ENCODE data around the gene STRA6. TPM values are rescaled to one million over a fixed set of nuclear protein-coding genes. Genes with fewer than 3 reads are reported as not detected.

Gene STRA6
- total and polyA plus RNA-seq, 4 donors: 0.16 to 0.51 (median 0.49) TPM; not detected in 1

- no peak overlapping the region for H3K4me3 ChIP-seq (ENCODE audit: low read length in 2 of 2)
- H3K36me3 ChIP-seq (ENCODE audit: control insufficient read depth in 1 of 2, insufficient read depth in 2 of 2, low read length in 1 of 2): no peaks in the 10 kb centered on the region
- H3K4me1 ChIP-seq (ENCODE audit: control insufficient read depth in 1 of 2, insufficient read depth in 2 of 2, low read length in 2 of 2): no peaks in the 10 kb centered on the region
- no peak for DNase-seq
- H3K27me3 ChIP-seq (ENCODE audit: control insufficient read depth in 1 of 2, insufficient read depth in 2 of 2, low read length in 1 of 2): no peaks in the 10 kb centered on the region
- ATAC-seq (ENCODE audit: low FRiP score): no peak
- intact Hi-C loops (cut with DNase I): no loop called here
- H3K27ac ChIP-seq (ENCODE audit: low read depth in 1 of 2, low read length in 2 of 2): peak overlapping the region in 1 of 2 donors; percentile 7
- no peaks in the 10 kb centered on the region for H3K9me3 ChIP-seq (ENCODE audit: control insufficient read depth, low read length)
These were observed 8.1 kb upstream of the STRA6 start for GRCh38 chr15:74210729-74211128.

GRCh38 chr15:74209997-74210671 is 7.5 kb upstream of the STRA6 start:
- Histone ChIP-seq H3K9me3 (ENCODE audit: control insufficient read depth, low read length) (no peaks in the 10 kb centered on the region), H3K4me3 (ENCODE audit: low read length in 2 of 2) (no peak overlapping the region), H3K27me3 (ENCODE audit: control insufficient read depth in 1 of 2, insufficient read depth in 2 of 2, low read length in 1 of 2) (no peaks in the 10 kb centered on the region), H3K27ac (ENCODE audit: low read depth in 1 of 2, low read length in 2 of 2) (peak overlapping the region in 1 of 2 donors; percentile 7), H3K4me1 (ENCODE audit: control insufficient read depth in 1 of 2, insufficient read depth in 2 of 2, low read length in 2 of 2) (no peaks in the 10 kb centered on the region), H3K36me3 (ENCODE audit: control insufficient read depth in 1 of 2, insufficient read depth in 2 of 2, low read length in 1 of 2) (no peaks in the 10 kb centered on the region)
- WGBS, 2 donors: 1 to 6% methylated on average over 4 of the region's 4 CpGs
- ATAC-seq (ENCODE audit: low FRiP score) (peak; percentile 33), DNase-seq (no peak)
- intact Hi-C loops (cut with DNase I): loop anchor here in 1 of 2 donors (5.0 kb wide), 1 partner anchor 38 kb away; the partner anchor contains the start of gene ISLR

GRCh38 chr15:74209560-74209958 is 7.0 kb upstream of the STRA6 start:
- ATAC-seq (ENCODE audit: low FRiP score) (no peak), DNase-seq (no peak)
- Histone ChIP-seq H3K27me3 (ENCODE audit: control insufficient read depth in 1 of 2, insufficient read depth in 2 of 2, low read length in 1 of 2) (no peaks in the 10 kb centered on the region), H3K27ac (ENCODE audit: low read depth in 1 of 2, low read length in 2 of 2) (no peak overlapping the region), H3K9me3 (ENCODE audit: control insufficient read depth, low read length) (no peaks in the 10 kb centered on the region), H3K36me3 (ENCODE audit: control insufficient read depth in 1 of 2, insufficient read depth in 2 of 2, low read length in 1 of 2) (no peaks in the 10 kb centered on the region), H3K4me1 (ENCODE audit: control insufficient read depth in 1 of 2, insufficient read depth in 2 of 2, low read length in 2 of 2) (no peaks in the 10 kb centered on the region), H3K4me3 (ENCODE audit: low read length in 2 of 2) (no peak overlapping the region)
- intact Hi-C loops (cut with DNase I): loop anchor here in 1 of 2 donors (5.0 kb wide), 1 partner anchor 37 kb away; the partner anchor contains the start of gene ISLR
- WGBS, 2 donors: 70 to 75% methylated on average over 5 of the region's 5 CpGs

- no peaks in the 10 kb centered on the region for H3K9me3 ChIP-seq (ENCODE audit: control insufficient read depth, low read length)
- no peaks in the 10 kb centered on the region for H3K36me3 ChIP-seq (ENCODE audit: control insufficient read depth in 1 of 2, insufficient read depth in 2 of 2, low read length in 1 of 2)
- WGBS, 2 donors: 72 to 77% methylated on average over 11 of the region's 11 CpGs
- no peak for DNase-seq
- no peak overlapping the region for H3K4me3 ChIP-seq (ENCODE audit: low read length in 2 of 2)
- H3K4me1 ChIP-seq (ENCODE audit: control insufficient read depth in 1 of 2, insufficient read depth in 2 of 2, low read length in 2 of 2): no peaks in the 10 kb centered on the region
- no peak for ATAC-seq (ENCODE audit: low FRiP score)
- no peak overlapping the region for H3K27ac ChIP-seq (ENCODE audit: low read depth in 1 of 2, low read length in 2 of 2)
- H3K27me3 ChIP-seq (ENCODE audit: control insufficient read depth in 1 of 2, insufficient read depth in 2 of 2, low read length in 1 of 2): no peaks in the 10 kb centered on the region
- intact Hi-C loops (cut with DNase I): loop anchor here in 1 of 2 donors (5.0 kb wide), 1 partner anchor 37 kb away; the partner anchor contains the start of gene ISLR
These were observed 6.4 kb upstream of the STRA6 start for GRCh38 chr15:74208901-74209559.

GRCh38 chr15:74208496-74208895 is 5.9 kb upstream of the STRA6 start:
- Histone ChIP-seq H3K36me3 (ENCODE audit: control insufficient read depth in 1 of 2, insufficient read depth in 2 of 2, low read length in 1 of 2) (no peaks in the 10 kb centered on the region), H3K27ac (ENCODE audit: low read depth in 1 of 2, low read length in 2 of 2) (no peak overlapping the region), H3K4me1 (ENCODE audit: control insufficient read depth in 1 of 2, insufficient read depth in 2 of 2, low read length in 2 of 2) (no peaks in the 10 kb centered on the region), H3K9me3 (ENCODE audit: control insufficient read depth, low read length) (no peaks in the 10 kb centered on the region), H3K27me3 (ENCODE audit: control insufficient read depth in 1 of 2, insufficient read depth in 2 of 2, low read length in 1 of 2) (no peaks in the 10 kb centered on the region), H3K4me3 (ENCODE audit: low read length in 2 of 2) (no peak overlapping the region)
- DNase-seq (no peak), ATAC-seq (ENCODE audit: low FRiP score) (no peak)
- 97 to 100% methylated on average over 6 of the region's 6 CpGs for WGBS, 2 donors
- intact Hi-C loops (cut with DNase I): loop anchor here in 1 of 2 donors (5.0 kb wide), 1 partner anchor 36 kb away; the partner anchor contains the start of gene ISLR

- Histone ChIP-seq H3K4me3 (ENCODE audit: low read length in 2 of 2) (no peak overlapping the region), H3K4me1 (ENCODE audit: control insufficient read depth in 1 of 2, insufficient read depth in 2 of 2, low read length in 2 of 2) (no peaks in the 10 kb centered on the region), H3K27ac (ENCODE audit: low read depth in 1 of 2, low read length in 2 of 2) (no peak overlapping the region), H3K36me3 (ENCODE audit: control insufficient read depth in 1 of 2, insufficient read depth in 2 of 2, low read length in 1 of 2) (no peaks in the 10 kb centered on the region), H3K9me3 (ENCODE audit: control insufficient read depth, low read length) (no peaks in the 10 kb centered on the region), H3K27me3 (ENCODE audit: control insufficient read depth in 1 of 2, insufficient read depth in 2 of 2, low read length in 1 of 2) (no peaks in the 10 kb centered on the region)
- intact Hi-C loops (cut with DNase I): loop anchor here in 1 of 2 donors (5.0 kb wide), 1 partner anchor 36 kb away; the partner anchor contains the start of gene ISLR
- no peak for DNase-seq
- ATAC-seq (ENCODE audit: low FRiP score): no peak
- 72 to 87% methylated on average over 16 of the region's 16 CpGs for WGBS, 2 donors
These were observed 5.3 kb upstream of the STRA6 start for GRCh38 chr15:74207652-74208440.

GRCh38 chr15:74206801-74207281 is 4.3 kb upstream of the STRA6 start:
- intact Hi-C loops (cut with DNase I): loop anchor here in 1 of 2 donors (5.0 kb wide), 1 partner anchor 35 kb away; the partner anchor contains the start of gene ISLR
- no peak overlapping the region for H3K27ac ChIP-seq (ENCODE audit: low read depth in 1 of 2, low read length in 2 of 2)
- no peaks in the 10 kb centered on the region for H3K36me3 ChIP-seq (ENCODE audit: control insufficient read depth in 1 of 2, insufficient read depth in 2 of 2, low read length in 1 of 2)
- no peaks in the 10 kb centered on the region for H3K4me1 ChIP-seq (ENCODE audit: control insufficient read depth in 1 of 2, insufficient read depth in 2 of 2, low read length in 2 of 2)
- WGBS, 2 donors: 7 to 13% methylated on average over 6 of the region's 6 CpGs
- no peak overlapping the region for H3K4me3 ChIP-seq (ENCODE audit: low read length in 2 of 2)
- ATAC-seq (ENCODE audit: low FRiP score) (no peak), DNase-seq (no peak)
- no peaks in the 10 kb centered on the region for H3K27me3 ChIP-seq (ENCODE audit: control insufficient read depth in 1 of 2, insufficient read depth in 2 of 2, low read length in 1 of 2)
- no peaks in the 10 kb centered on the region for H3K9me3 ChIP-seq (ENCODE audit: control insufficient read depth, low read length)

- DNase-seq (no peak), ATAC-seq (ENCODE audit: low FRiP score) (no peak)
- intact Hi-C loops (cut with DNase I): loop anchor here in 1 of 2 donors (5.0 kb wide), 1 partner anchor 33 kb away; the partner anchor contains the start of gene ISLR
- no peaks in the 10 kb centered on the region for H3K4me1 ChIP-seq (ENCODE audit: control insufficient read depth in 1 of 2, insufficient read depth in 2 of 2, low read length in 2 of 2)
- H3K4me3 ChIP-seq (ENCODE audit: low read length in 2 of 2): no peak overlapping the region
- 47 to 61% methylated on average over 4 of the region's 4 CpGs for WGBS, 2 donors
- H3K27ac ChIP-seq (ENCODE audit: low read depth in 1 of 2, low read length in 2 of 2): no peak overlapping the region
- no peaks in the 10 kb centered on the region for H3K27me3 ChIP-seq (ENCODE audit: control insufficient read depth in 1 of 2, insufficient read depth in 2 of 2, low read length in 1 of 2)
- no peaks in the 10 kb centered on the region for H3K36me3 ChIP-seq (ENCODE audit: control insufficient read depth in 1 of 2, insufficient read depth in 2 of 2, low read length in 1 of 2)
- no peaks in the 10 kb centered on the region for H3K9me3 ChIP-seq (ENCODE audit: control insufficient read depth, low read length)
These were observed 3.0 kb upstream of the STRA6 start for GRCh38 chr15:74205582-74205947.
